Jurkat, Clone E6-1 (cell line): ENCODE results near the gene FXYD7.

Experiments used
- DNase-seq: peaks from one replicate; pipeline ENCODE4 v3.0.0-alpha.2; 2011; ENCODE audit warnings: low read depth, low spot score
- H3K4me3 ChIP-seq: 2 replicates; pipeline ENCODE4 v1.5.1; 2011; ENCODE audit warnings: mild to moderate bottlenecking, low read length, control low read depth, moderate library complexity

FXYD7 gene

DNA sequence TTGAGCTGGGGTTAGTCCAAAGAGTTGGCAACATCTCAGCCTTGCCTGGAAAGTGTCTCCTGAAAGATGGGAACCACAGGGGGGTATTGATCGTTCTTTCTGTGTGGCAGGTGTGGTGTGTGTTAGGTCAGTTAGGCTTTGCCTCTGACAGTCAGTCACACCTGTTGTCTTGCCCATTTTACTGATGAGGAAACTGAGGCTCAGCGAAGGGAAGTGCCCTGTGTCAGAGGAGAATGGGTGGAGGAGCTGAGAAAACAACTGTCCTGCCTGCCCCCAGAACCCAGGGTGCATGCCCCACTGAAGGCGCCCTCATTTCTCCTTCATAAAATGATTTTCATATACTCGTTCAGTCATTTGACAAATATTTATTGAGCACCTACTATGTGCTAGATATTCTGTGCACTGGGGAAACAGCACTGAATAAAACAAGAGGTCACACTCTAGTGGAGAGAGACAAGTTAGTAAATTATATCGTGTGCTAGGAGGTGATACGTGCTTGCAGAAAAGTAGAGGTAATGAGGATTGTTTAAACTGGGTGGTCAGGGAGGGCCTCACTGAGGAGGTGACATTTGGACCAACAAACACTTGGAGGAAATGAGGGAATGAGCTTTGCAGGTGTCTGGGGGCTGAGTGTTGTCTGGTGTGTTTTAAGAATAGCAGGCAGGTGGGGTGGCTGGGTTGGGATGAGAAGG is 13.1 kb downstream of the FXYD7 start:
- H3K4me3 ChIP-seq: no peak overlapping the region
- DNase-seq: no peak

GRCh38 chr19:35156673-35157014 is 13.6 kb downstream of the FXYD7 start:
- no peak overlapping the region for H3K4me3 ChIP-seq
- DNase-seq: no peak

- no peak overlapping the region for H3K4me3 ChIP-seq
- no peak for DNase-seq
These were observed 14.4 kb downstream of the FXYD7 start for GRCh38 chr19:35157431-35157830.

- DNase-seq: no peak
- H3K4me3 ChIP-seq: no peak overlapping the region
These were observed 16.6 kb downstream of the FXYD7 start for GRCh38 chr19:35159606-35160005.

DNA sequence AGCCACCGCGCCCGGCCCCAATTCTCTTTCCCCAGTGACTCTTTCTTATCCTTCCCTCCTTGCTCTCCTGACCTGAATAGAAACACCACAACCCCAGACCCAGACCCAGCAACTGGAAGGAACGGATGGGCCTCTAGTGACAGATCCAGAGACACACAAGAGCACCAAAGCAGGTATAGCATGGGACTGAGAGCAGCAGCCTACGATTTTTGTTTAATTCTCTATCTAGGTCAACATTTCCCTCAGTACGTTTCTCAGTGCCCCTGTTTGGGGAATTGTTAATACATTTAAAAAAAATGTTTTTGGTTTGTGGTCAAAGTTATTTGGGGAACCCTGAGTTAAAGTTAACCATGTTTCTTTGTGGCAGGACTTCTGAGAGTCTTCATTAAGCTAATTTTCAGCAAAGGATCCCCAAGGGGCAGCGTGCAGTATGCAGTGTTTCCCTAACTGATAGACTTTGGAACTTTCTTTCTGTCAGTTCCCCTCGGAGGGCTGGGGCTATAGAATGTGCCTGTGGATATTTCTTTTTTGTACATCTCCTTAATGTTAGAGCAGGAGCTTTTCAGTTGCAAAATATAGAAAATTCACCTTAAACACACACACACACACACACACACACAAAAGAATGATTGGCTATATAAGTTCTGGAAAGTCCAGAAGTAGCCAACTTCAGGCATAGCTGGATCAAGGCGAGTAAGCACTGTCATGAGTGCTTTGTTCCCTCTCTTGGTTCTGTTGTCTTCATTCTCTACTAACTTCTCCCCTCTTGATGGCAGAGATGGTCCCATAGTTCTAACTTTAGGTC is 17.8 kb downstream of the FXYD7 start:
- H3K4me3 ChIP-seq: no peak overlapping the region
- no peak for DNase-seq

DNA sequence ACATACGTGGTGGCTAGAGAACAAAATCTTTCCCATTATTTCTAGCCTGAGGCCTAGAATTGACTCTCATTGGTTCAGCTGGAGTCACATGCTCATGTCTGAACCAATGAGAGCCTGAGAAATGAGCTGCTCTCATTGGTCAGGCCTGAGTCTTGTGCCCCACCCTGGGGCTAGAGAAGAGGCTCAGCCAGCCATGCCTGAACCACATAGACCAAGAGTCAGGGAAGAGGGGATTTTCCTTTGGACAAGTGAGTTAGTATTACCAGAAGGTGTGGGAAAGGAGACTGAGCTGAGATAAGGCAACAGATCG is 18.3 kb downstream of the FXYD7 start:
- DNase-seq: no peak

DNA sequence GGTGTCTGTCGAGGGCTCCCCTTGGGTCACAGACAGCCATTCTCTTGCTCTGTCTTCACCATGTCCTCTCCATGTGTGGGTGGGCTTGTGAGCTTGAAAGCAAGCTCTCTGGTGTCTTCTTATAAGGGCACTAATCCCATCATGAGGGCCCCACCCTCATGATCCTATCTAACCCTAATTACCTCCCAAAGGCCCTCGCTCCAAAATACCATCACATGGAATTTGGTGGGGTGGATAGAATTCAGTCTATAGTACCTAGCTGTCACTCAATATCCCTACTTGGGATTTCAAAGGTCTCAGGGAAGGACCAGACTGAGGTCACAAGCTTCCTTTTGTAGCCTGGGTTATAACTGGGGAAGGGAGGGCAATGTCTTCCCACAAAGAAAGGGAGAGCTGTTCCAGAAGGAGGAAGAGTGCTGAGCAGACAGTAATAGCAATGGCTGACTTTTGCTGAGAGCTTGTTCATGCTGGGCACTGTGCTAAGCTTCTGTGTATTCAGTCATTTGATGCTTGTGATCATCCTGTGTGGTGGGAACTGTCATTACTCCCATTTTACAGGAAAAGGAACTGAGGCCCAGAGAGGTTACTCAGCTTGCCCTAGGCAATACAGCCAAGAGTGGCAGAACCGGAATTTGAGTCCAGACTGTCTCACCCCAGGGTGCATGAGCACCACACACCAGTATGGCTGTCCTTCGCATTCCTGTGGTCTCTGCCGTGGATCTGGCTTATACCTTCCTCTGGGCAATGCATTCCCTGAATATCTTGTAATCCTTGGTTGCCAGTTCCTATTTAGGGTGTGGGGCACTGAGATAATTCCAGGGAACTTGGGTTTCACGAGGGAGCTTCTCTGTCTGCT is 19.6 kb downstream of the FXYD7 start:
- no peak overlapping the region for H3K4me3 ChIP-seq
- no peak for DNase-seq

More for the DNA sequence above, 18.3 kb downstream of the FXYD7 start:
- H3K4me3 ChIP-seq: no peak overlapping the region

DNA sequence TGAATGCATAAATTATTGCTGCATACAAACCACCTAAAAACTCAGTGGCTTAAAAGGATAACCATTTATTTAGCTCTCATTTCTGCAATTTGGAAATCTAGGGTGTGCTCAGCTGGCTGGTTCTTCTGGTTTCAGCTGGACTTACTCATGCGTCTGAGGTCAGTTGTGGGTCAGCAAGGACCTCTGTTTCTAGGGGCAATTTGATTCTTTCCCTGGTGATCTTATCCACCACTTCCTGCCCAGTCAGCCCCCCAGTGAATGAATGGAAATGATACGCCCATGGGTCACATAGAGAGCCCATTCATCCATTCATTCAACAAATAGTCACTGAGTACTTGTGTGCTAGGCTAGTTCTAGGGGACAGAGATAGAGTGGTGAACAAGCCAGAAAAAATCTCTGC is 21.4 kb downstream of the FXYD7 start:
- no peak for DNase-seq
- no peak overlapping the region for H3K4me3 ChIP-seq

DNA sequence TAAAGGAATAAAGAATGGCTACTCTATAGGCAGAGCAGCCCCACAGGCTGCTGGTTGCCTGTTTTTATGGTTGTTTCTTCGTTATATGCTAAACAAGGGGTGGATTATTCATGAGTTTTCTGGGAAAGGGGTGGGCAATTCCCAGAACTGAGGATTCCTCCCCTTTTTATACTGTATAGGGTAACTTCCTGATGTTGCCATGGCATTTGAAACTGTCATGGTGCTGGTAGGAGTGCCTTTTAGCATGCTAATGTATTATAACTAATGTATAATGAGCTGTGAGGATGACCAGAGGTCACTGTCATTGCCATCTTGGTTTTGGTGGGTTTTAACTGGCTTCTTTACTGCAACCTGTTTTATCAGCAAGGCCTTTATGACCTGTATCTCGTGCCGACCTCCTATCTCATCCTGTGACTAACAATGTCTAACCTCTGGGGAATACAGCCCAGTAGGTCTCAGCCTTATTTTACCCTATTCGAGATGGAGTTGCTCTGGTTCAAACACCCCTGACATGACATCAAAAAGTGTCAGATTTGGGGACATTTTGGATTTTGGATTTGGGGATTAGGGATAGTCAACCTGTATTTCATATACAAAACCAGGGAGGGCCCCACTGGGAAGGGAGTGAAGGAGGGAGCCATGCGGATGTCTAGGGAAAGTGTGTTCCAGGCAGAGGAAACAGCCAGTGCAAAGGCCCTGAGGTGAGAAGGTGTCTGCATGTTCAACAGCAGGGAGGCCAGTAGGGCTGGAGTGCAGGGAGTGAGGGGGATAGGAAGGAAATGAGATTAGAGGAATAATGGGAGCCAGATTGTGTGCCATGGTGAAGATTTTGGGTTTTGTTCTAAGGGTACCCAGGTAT is 22.4 kb downstream of the FXYD7 start:
- H3K4me3 ChIP-seq: no peak overlapping the region
- no peak for DNase-seq

DNA sequence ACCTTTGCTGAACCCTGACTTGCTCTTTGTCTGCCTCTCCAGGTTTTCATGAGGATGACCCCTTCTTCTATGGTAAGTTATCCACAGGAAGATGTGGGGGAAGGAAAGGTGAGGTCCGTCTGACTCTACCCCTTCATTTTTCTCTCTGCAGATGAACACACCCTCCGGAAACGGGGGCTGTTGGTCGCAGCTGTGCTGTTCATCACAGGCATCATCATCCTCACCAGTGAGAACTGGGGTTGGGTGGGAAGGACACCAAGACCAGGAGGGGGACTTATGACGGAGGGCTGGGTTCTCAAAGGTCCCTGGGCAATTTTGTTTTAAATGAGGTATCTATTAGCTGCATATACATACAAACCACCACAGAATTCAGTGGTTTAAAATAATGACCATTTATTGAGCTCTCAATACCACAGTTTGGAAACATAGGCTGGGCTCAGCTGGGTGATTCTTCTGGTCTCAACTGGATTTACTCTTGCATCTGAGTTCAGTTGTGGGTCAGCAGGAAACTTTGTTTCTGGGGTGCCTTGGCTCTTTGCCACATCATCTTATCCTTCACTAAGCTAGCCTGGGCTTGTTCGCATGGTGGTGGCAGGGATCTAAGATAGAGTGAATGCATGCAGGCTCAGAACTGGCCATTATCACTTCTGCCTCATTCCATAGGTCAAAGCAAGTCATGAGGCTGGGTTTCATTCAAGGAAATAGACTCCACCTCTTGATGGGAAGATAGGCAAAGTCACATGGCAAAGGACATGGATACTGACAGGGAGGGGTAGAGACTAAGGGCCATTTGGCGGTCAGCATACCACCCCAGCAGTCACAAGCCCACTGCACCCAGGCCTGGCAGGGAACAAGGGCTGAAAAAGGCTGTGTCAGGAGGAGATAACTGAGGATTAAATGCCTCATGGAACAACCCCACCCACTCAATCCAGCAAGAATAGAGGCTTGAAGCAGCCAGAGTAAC is 23.3 kb downstream of the FXYD7 start:
- no peak for DNase-seq
- H3K4me3 ChIP-seq: no peak overlapping the region

- no peak for DNase-seq
- H3K4me3 ChIP-seq: no peak overlapping the region
These were observed 24.4 kb downstream of the FXYD7 start for GRCh38 chr19:35167251-35168119.

DNA sequence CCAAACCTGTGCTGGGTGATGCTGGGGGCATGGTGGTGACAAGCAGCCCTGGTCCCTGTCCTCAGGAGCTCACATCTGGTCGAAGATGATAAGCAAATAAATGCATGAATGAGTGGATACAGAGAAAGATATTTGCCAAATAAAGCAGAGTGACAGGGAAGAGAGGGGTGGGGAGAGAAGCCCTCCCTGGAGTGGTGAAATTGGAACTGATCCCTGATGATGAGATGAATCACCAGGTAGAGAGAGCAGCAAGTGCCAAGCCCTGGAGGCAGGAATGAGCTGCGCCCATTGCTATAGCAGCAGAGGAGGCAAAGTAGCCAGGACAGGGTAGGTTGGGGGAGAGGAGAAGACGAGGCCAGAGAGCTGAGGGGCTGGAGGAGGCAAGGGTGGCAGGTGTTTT is 25.1 kb downstream of the FXYD7 start:
- no peak for DNase-seq

GRCh38 chr19:35169221-35169995 is 26.4 kb downstream of the FXYD7 start:
- H3K4me3 ChIP-seq: no peak overlapping the region
- no peak for DNase-seq

More for the DNA sequence above, 25.1 kb downstream of the FXYD7 start:
- H3K4me3 ChIP-seq: no peak overlapping the region

DNA sequence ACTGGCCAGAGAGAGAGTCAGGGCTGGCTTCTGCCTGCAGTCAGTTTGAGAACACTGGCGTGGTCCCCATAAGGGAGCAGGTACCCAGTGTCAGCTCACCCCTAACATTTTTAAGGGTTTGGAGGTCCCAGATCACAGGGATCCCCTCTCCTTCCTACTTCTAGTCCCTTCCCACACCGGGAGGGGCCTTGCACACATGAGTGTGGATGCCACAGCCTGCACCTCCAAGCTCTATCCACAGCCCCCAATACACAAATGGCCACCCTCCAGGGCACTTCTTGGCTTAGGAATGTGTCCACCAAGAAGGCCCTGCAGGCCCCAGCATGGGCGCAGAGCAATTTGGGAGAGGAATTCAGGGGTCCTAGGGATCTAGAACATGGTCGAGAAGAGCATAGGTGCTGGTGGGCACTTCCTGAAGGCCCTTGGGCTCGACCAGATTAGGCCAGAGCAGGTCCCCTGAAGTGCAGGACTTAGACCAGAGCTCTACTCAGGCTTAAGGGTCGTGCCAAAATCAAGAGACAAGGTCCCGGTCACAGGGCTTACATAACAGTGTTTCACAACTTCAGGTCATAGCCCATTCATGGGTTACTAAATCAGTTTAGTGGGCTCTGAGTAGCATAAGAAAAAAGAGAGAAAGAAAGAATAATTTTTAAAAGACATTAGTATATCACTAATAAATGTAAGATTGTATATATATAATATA is 27.5 kb downstream of the FXYD7 start:
- no peak for DNase-seq
- H3K4me3 ChIP-seq: no peak overlapping the region

DNA sequence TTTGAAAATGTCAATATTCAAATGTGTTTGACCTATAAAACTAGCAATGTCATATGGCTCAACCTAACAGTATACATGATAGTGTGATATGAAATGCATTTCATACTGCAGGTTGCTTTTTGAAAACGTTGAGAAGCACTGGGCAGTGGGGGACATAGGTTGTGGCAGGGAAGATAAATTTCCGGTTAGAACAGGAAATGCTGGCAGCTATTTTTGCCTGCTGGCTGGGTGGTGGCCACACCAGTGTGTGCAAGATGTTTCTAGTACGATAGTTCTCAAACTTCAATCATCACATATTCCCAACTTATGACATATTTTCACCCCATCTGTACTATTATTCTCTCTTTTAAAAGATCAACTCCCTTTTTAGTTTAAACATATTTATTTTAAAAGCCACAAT is 28.7 kb downstream of the FXYD7 start:
- no peak overlapping the region for H3K4me3 ChIP-seq
- no peak for DNase-seq

- H3K4me3 ChIP-seq: no peak overlapping the region
- no peak for DNase-seq
These were observed 31.2 kb downstream of the FXYD7 start for GRCh38 chr19:35174226-35174625.
